Prostate gland (tissue), 2 donors: ENCODE measurements around the gene NBEA. TPM values are rescaled to one million over a fixed set of nuclear protein-coding genes. Genes with fewer than 3 reads are reported as not detected.

Experiments used
- DNase-seq: peaks from one replicate; pipeline ENCODE4 v3.0.0-alpha.2; 2019; ENCODE audit warnings: low spot score
- H3K27ac ChIP-seq, 2 donors: fragments of 200-600 bp; sonication (generic); 2 replicates each; pipeline ENCODE4 v1.5.1; 2017 to 2019
- H3K27me3 ChIP-seq: fragments of 200-600 bp; sonication (generic); replicated peaks from 2 replicates; pipeline ENCODE4 v1.5.1; 2019; ENCODE audit not compliant: insufficient read depth
- H3K36me3 ChIP-seq, 2 donors: fragments of 200-600 bp; sonication (generic); 1 replicate in 1 of 2; 2 replicates in 1 of 2; pipeline versions ENCODE4 v1.5.1 to v1.8.1; 2017 to 2019
- H3K4me1 ChIP-seq: fragments of 200-600 bp; sonication (generic); replicated peaks from 2 replicates; pipeline ENCODE4 v1.5.1; 2019
- H3K4me3 ChIP-seq, 2 donors: fragments of 200-600 bp; sonication (generic); 2 replicates each; pipeline ENCODE4 v1.5.1; 2017 to 2019
- H3K9me3 ChIP-seq: fragments of 200-600 bp; sonication (generic); 2 replicates; pipeline ENCODE4 v1.5.1; 2017
- CTCF ChIP-seq, 4 experiments: fragments of 200-600 bp in 2 of 4; fragments of 450-650 bp in 2 of 4; sonication (generic) in 2 of 4; IDR thresholded peaks; 1 replicate in 3 of 4; 2 replicates in 1 of 4; pipeline ENCODE4 v1.5.1; 2016 to 2019; ENCODE audit warnings: antibody characterized with exemption in 4 of 4, mild to moderate bottlenecking in 2 of 4, moderate library complexity in 2 of 4
- POLR2A ChIP-seq: fragments of 450-650 bp; IDR thresholded peaks from one replicate; pipeline ENCODE4 v1.6.1; 2016; ENCODE audit warnings: antibody characterized with exemption, mild to moderate bottlenecking
- POLR2AphosphoS5 ChIP-seq: sonication (generic); formaldehyde crosslinking; IDR thresholded peaks from one replicate; pipeline ENCODE4 v1.6.1; 2017; ENCODE audit warnings: antibody characterized with exemption
- WGBS: methylation state at CpG from one replicate; pipeline ENCODE4 v1.1.5; 2018; 5-methylcytosine and 5-hydroxymethylcytosine counted together
- intact Hi-C: fragments of 100-400 bp; cut with DNase I; formaldehyde crosslinking; loops from one replicate; pipeline ENCODE4 v1.14.2; 2022
- total RNA-seq, 2 donors: library from RNA; depleted of rRNA; stranded (reverse); fragments of >200 nt; gene quantifications; one replicate each; pipeline ENCODE4 v1.1.0, GENCODE V29; 2016

NBEA gene
- total RNA-seq, 2 donors from 2014 or later = 13.6 to 16.9 TPM

- intact Hi-C loops = no loop called here
- Histone ChIP-seq H3K27ac (no peak overlapping the region), H3K9me3 (no peaks in the 10 kb centered on the region), H3K27me3 (peaks cover 13% of the 10 kb centered on the region), H3K4me1 (no peaks in the 10 kb centered on the region), H3K36me3 (no peaks in the 10 kb centered on the region), H3K4me3 (no peak overlapping the region)
- WGBS = 86% methylated on average over 2 of the region's 2 CpGs
- no peak for DNase-seq
- TF ChIP-seq POLR2AphosphoS5 = no peak
- no peak for TF ChIP-seq POLR2A
- no peak for TF ChIP-seq CTCF (IDR thresholded peaks at IDR 0.05)
Observed at GRCh38 chr13:35473802-35474201, 531.7 kb downstream of the NBEA start.

GRCh38 chr13:35474496-35475211, 532.6 kb downstream of the NBEA start:
- intact Hi-C loops = no loop called here
- no peaks in the 10 kb centered on the region for H3K36me3 ChIP-seq
- H3K27ac ChIP-seq = peak overlapping the region in 1 of 2 donors; percentile 58
- peak overlapping the region; percentile 21 to 37 for H3K4me3 ChIP-seq
- 38% methylated on average over 17 of the region's 17 CpGs for WGBS
- peaks cover 13% of the 10 kb centered on the region for H3K27me3 ChIP-seq
- TF ChIP-seq CTCF (IDR thresholded peaks at IDR 0.05) = no peak
- no peaks in the 10 kb centered on the region for H3K4me1 ChIP-seq
- DNase-seq = no peak
- no peaks in the 10 kb centered on the region for H3K9me3 ChIP-seq

- TF ChIP-seq CTCF (IDR thresholded peaks at IDR 0.05) (no peak), POLR2A (no peak), POLR2AphosphoS5 (no peak)
- intact Hi-C loops = no loop called here
- no peaks in the 10 kb centered on the region for H3K4me1 ChIP-seq
- 34% methylated on average over 47 of the region's 47 CpGs for WGBS
- no peak for DNase-seq
- peaks cover 13% of the 10 kb centered on the region for H3K27me3 ChIP-seq
- H3K36me3 ChIP-seq = no peaks in the 10 kb centered on the region
- peak overlapping the region; percentile 22 to 58 for H3K27ac ChIP-seq
- H3K4me3 ChIP-seq = peak overlapping the region; percentile 21 to 37
- H3K9me3 ChIP-seq = no peaks in the 10 kb centered on the region
Observed at GRCh38 chr13:35475212-35475959, 533.3 kb downstream of the NBEA start.

GRCh38 chr13:35475960-35476943, 534.2 kb downstream of the NBEA start, which contains the start of gene MAB21L1:
TSS of gene MAB21L1 (minus strand) at chr13:35476689. CDS start at chr13:35476138, 551 bp downstream.
- Histone ChIP-seq H3K9me3 (no peaks in the 10 kb centered on the region), H3K27me3 (peaks cover 13% of the 10 kb centered on the region), H3K36me3 (no peaks in the 10 kb centered on the region), H3K4me1 (no peaks in the 10 kb centered on the region), H3K27ac (peak within 1 kb of the TSS; percentile 22 to 58), H3K4me3 (peak within 1 kb of the TSS; percentile 21 to 37)
- DNase-seq = peak; percentile 30
- TF ChIP-seq POLR2A (no peak), CTCF (IDR thresholded peaks at IDR 0.05) (no peak), POLR2AphosphoS5 (no peak)
- intact Hi-C loops = no loop called here
- 38% methylated on average over 35 of the region's 35 CpGs for WGBS
